ENCODE measurements around the gene MPP2.
A peak's percentile ranks its signal among the peaks of the same experiment; 100 is the strongest.

The MPP2 gene

GRCh38 chr17:43927060-43927864 lies 19.9 kb upstream of the MPP2 start:
- Histone ChIP-seq H3K4me2 (ENCODE audit: low read depth, low read length, poor library complexity, severe bottlenecking) (peak overlapping the region; percentile 61), H3K9me3 (ENCODE audit: insufficient read depth, low read depth, low read length) (no peaks in the 10 kb centered on the region), H3K36me3 (ENCODE audit: insufficient read depth, low read length) (no peaks in the 10 kb centered on the region), H3K9me2 (replicated peaks; ENCODE audit: low read depth, low read length) (no peaks in the 10 kb centered on the region), H3K9ac (ENCODE audit: low read depth, low read length, poor library complexity, severe bottlenecking) (peak overlapping the region; percentile 26), H3F3A (ENCODE audit: low read depth) (no peaks in the 10 kb centered on the region), H2AFZ (ENCODE audit: low read length) (no peak overlapping the region), H3K4me3 (ENCODE audit: low read length, poor library complexity, severe bottlenecking) (peak overlapping the region; percentile 24), H4K20me1 (ENCODE audit: insufficient read depth, low read length, poor library complexity, severe bottlenecking) (no peaks in the 10 kb centered on the region), H3K27me3 (ENCODE audit: insufficient read depth, low read length, poor library complexity, severe bottlenecking) (no peaks in the 10 kb centered on the region), H3K79me2 (ENCODE audit: insufficient read depth, low read length) (no peaks in the 10 kb centered on the region), H3K4me1 (ENCODE audit: insufficient read depth, low read length, poor library complexity, severe bottlenecking) (peaks cover 15% of the 10 kb centered on the region)
- no peak for TF ChIP-seq EZH2phosphoT487 (IDR thresholded peaks at IDR 0.05; ENCODE audit: borderline replicate concordance)
- TF ChIP-seq CTCF (conservative IDR thresholded peaks at IDR 0.05; ENCODE audit: low read length), result no peak

- H4K20me1 ChIP-seq (ENCODE audit: insufficient read depth, low read length, poor library complexity, severe bottlenecking), result no peaks in the 10 kb centered on the region
- TF ChIP-seq EZH2phosphoT487 (IDR thresholded peaks at IDR 0.05; ENCODE audit: borderline replicate concordance) (no peak), CTCF (conservative IDR thresholded peaks at IDR 0.05; ENCODE audit: low read length) (no peak)
- H3K9ac ChIP-seq (ENCODE audit: low read depth, low read length, poor library complexity, severe bottlenecking), result no peak overlapping the region
- H3K4me2 ChIP-seq (ENCODE audit: low read depth, low read length, poor library complexity, severe bottlenecking), result no peak overlapping the region
- H3K4me1 ChIP-seq (ENCODE audit: insufficient read depth, low read length, poor library complexity, severe bottlenecking), result peaks cover 15% of the 10 kb centered on the region
- no peaks in the 10 kb centered on the region for H3K36me3 ChIP-seq (ENCODE audit: insufficient read depth, low read length)
- H3F3A ChIP-seq (ENCODE audit: low read depth), result no peaks in the 10 kb centered on the region
- no peak overlapping the region for H3K4me3 ChIP-seq (ENCODE audit: low read length, poor library complexity, severe bottlenecking)
- H3K9me3 ChIP-seq (ENCODE audit: insufficient read depth, low read depth, low read length), result no peaks in the 10 kb centered on the region
- no peaks in the 10 kb centered on the region for H3K9me2 ChIP-seq (replicated peaks; ENCODE audit: low read depth, low read length)
- H3K79me2 ChIP-seq (ENCODE audit: insufficient read depth, low read length), result no peaks in the 10 kb centered on the region
- no peak overlapping the region for H2AFZ ChIP-seq (ENCODE audit: low read length)
- H3K27me3 ChIP-seq (ENCODE audit: insufficient read depth, low read length, poor library complexity, severe bottlenecking), result no peaks in the 10 kb centered on the region
These were observed 17.2 kb upstream of the MPP2 start for GRCh38 chr17:43924558-43924957.

- no peaks in the 10 kb centered on the region for H3K27me3 ChIP-seq (ENCODE audit: insufficient read depth, low read length, poor library complexity, severe bottlenecking)
- H3K4me1 ChIP-seq (ENCODE audit: insufficient read depth, low read length, poor library complexity, severe bottlenecking), result peaks cover 15% of the 10 kb centered on the region
- no peak overlapping the region for H3K4me3 ChIP-seq (ENCODE audit: low read length, poor library complexity, severe bottlenecking)
- H3K36me3 ChIP-seq (ENCODE audit: insufficient read depth, low read length), result no peaks in the 10 kb centered on the region
- H3K4me2 ChIP-seq (ENCODE audit: low read depth, low read length, poor library complexity, severe bottlenecking), result no peak overlapping the region
- no peak overlapping the region for H2AFZ ChIP-seq (ENCODE audit: low read length)
- H4K20me1 ChIP-seq (ENCODE audit: insufficient read depth, low read length, poor library complexity, severe bottlenecking), result no peaks in the 10 kb centered on the region
- no peaks in the 10 kb centered on the region for H3K9me2 ChIP-seq (replicated peaks; ENCODE audit: low read depth, low read length)
- no peaks in the 10 kb centered on the region for H3F3A ChIP-seq (ENCODE audit: low read depth)
- TF ChIP-seq CTCF (conservative IDR thresholded peaks at IDR 0.05; ENCODE audit: low read length), result no peak
- no peak for TF ChIP-seq EZH2phosphoT487 (IDR thresholded peaks at IDR 0.05; ENCODE audit: borderline replicate concordance)
- no peak overlapping the region for H3K9ac ChIP-seq (ENCODE audit: low read depth, low read length, poor library complexity, severe bottlenecking)
- no peaks in the 10 kb centered on the region for H3K9me3 ChIP-seq (ENCODE audit: insufficient read depth, low read depth, low read length)
- H3K79me2 ChIP-seq (ENCODE audit: insufficient read depth, low read length), result peaks cover 8% of the 10 kb centered on the region; the same call in 1 of the 2 replicates
These were observed 13.3 kb upstream of the MPP2 start for GRCh38 chr17:43920500-43921095.

Data from Loucy (cell line).